GM04504 (cell line): ENCODE measurements around the gene HSPG2.
A peak's percentile ranks its signal among the peaks of the same experiment; 100 is the strongest.

Source experiments
- DNase-seq: peaks from one replicate; pipeline ENCODE4 v3.0.0-alpha.2; 2012; ENCODE audit warnings: low read depth

The HSPG2 gene

GRCh38 chr1:21861602-21862429 is 75.3 kb downstream of the HSPG2 start:
- peak; percentile 44 for DNase-seq

DNA sequence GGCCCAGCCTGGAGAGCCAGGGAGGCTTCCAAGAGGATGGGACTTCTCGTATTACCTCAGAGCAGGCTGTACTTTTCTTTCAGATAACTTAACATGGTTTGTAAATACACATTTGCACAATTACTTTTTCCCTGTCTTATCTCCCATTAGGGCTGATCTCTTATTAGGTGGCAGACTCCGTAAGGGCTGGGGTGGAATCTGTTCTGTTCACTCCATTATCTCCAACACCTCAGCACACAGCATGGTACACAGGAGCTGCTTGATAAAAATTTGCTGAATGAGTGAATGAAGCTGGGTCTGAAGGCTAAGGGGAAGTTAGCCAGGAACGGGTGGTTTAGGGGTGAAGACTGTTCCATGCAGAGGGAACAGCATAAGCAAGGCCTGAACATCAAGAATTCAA is 76.1 kb downstream of the HSPG2 start:
- no peak for DNase-seq

GRCh38 chr1:21859669-21860179 is 77.4 kb downstream of the HSPG2 start:
- no peak for DNase-seq

GRCh38 chr1:21857840-21858670 is 79.1 kb downstream of the HSPG2 start:
- no peak for DNase-seq

GRCh38 chr1:21857142-21857839 is 79.8 kb downstream of the HSPG2 start:
- peak; percentile 9 for DNase-seq

GRCh38 chr1:21855257-21856096 is 81.6 kb downstream of the HSPG2 start:
- no peak for DNase-seq

GRCh38 chr1:21854751-21855131 is 82.4 kb downstream of the HSPG2 start:
- DNase-seq, result no peak

DNA sequence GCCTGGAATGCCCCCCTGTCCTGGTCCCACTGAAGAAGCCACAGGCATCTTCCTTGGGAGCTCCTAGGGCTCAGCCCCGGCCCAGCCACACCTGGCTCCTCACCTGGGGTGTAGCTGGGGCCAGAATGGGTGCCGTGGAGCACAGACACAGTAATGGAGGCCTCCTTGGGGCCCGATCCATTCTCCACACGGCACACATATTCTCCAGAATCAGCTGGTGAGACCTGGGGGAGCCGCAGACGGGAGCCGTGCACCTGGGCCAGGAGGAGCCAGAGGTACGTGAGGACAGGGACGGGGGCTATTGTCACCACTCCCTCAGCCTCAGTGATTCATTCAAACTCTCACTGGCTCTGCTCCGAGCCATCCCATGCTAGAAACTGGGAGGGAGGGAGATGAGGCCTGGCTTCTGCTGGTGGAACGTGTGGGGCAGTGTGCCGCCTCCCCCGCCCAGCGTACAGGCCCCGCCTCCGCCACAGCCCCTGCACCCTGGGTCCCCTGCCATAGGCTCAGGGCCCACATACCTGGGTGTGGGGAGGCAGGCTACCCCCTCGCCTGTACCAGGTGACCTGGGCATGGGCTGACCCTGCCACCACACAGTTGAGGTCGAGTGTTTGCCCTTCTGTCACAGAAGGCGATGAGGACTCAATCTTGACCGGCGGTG is 82.9 kb downstream of the HSPG2 start:
- DNase-seq, result no peak

GRCh38 chr1:21853131-21853427 is 84.0 kb downstream of the HSPG2 start:
- no peak for DNase-seq

- DNase-seq, result no peak
Measured at GRCh38 chr1:21852282-21853130, 84.6 kb downstream of the HSPG2 start.

DNA sequence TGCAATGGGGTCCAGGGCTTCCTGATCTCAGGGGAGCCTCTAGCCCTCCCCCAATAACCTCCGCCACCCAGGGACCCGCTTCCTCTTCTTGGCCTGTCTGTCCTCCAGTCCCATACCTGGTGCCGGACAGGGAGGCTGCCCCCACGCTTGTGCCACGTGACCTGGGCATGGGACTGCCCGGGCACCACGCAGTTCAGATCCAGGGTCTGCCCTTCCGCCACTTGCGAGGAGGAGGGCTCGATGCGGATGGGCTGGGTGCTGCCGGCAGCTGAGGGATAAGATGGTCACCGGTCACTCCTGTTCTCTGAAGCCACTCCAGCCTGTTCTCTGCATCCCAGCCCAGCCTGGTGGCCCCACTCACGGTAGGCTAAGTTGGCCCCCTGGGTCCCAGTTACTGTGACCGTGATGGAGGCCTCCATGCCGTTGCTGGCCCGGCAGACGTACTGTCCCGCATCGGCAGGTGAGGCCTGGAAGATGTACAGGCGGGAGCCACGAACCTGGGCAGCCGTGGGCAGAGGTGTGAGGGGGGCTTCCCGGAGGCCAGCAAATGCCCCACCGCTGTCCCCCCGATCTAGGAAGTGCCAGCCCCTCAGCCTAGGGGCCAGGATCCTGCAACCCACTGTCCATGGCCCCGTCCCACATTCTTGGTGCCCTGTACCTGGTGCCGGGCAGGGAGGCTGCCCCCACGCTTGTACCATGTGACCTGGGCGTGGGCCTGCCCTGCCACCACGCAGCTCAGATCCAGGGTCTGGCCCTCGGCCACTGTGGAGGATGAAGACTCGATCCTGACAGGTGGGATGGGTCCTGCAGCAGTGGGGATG is 85.5 kb downstream of the HSPG2 start:
- DNase-seq, result no peak

DNA sequence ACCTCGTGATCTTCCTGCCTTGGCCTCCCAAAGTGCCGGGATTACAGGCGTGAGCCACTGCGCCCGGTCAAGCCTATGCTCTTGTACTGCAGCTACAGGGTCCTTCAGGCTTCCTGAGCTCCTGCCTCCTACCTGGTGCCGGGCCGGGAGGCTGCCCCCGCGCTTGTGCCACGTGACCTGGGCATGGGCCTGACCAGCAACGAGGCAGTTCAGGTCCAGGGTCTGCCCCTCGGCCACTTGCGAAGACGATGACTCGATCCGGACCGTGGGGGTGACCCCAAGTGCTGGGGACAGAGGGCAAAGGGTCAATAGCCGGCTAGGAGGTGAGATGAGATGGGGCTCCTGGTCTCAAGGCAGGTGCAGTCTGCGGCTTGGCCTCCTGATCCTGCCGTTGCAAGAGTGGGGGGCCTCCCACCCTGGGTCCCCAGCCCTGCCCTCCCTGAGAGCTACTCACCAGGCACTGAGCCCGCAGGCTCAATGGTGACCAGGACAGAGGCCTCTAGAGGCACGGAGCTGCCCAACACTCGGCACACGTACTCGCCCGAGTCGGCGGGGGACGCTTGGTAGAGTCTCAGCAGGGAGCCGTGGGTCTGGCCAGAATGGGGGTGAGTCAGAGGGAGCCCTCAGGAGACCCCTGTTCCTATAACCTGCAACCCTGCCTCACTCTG is 87.1 kb downstream of the HSPG2 start:
- no peak for DNase-seq

GRCh38 chr1:21848524-21849174 is 88.5 kb downstream of the HSPG2 start:
- no peak for DNase-seq

DNA sequence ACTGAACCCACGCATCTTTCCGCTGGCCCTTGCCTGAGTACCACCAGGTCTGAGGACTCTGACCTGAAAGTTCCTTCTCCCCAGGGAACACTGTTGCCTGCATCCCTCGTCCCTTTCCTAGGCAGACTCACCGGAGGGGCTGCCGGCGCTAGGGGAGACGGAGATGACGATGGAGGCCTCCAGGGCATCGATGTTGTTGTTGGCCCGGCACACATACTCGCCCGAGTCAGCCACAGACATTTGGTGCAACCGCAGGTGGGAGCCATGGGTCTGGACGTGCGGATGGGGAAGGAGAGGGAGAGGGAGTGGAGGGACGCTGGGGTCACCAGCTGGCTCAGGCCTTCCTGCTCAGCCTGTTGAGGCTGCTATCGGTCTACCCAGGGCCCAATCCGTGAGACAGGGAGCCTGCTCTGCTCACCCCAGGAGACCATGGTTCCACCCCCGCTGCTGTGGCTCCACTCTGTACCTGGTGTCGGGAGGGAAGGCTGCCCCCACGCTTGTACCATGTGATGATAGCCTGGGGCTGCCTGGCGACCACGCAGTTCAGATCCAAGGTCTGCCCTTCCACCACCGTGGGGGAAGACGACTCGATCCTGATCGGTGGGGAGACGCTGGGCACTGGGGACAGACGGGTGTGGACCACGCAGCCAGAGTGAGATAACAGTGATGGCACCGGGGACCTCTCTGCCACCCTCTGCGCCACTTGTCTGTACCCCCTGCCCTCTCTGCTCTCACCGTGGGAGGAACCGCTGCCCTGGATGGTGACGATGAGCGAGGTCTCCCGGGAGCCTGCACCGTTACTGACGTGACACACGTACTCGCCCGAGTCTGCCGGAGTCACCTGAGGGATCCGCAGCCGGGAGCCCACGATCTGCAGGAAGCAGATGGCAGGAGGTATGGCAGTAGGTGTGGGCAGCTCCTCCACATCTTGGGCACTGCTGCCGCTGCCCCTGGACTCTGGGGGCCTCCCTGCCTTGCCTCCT is 89.6 kb downstream of the HSPG2 start:
- DNase-seq, result no peak

DNA sequence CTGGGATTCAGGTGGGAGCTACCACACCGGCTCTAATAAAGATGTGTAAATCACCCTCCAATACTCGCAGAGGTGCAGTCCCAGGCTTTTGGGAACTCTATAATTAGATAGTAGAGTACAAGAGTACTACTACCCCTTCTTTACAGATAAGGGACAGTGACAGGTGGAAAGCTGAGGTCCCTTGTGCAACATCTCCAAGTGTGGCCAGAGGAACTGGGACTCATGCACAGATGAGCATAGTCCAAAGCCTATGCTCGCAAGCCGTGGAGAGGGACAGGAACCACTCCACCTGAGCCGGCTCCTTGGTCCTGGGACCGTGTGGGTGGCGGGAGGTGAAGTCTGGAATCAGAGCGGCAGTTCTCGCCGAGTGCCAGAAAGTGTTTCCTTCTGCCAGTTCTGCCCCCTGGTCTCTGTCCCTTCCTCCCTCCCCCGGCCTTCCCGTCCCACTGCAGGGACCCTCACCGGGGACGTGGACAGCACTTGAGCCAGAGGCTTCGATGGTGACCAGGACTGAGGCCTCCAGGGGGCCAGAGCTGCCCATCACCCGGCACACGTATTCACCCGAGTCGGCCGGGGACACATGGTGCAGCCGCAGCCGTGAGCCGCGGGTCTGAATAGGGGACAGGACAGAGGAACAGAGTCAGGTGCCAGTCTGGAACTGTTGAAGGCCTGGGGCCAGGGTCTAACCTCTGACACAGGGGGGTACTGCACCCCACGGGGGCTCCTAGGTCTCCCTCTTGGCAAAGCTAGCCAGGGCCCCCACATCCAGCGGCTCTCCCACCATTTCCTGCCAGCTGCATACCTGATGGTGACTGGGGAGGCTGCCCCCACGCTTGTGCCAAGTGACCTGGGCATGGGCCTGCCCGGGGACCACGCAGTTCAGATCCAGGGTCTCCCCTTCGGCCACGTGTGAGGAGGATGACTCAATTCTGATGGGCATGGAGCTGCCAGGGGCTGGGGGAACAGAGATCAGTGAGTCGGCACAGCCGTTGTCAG is 91.2 kb downstream of the HSPG2 start:
- no peak for DNase-seq

- DNase-seq, result no peak
Measured at GRCh38 chr1:21843996-21844395, 93.1 kb downstream of the HSPG2 start.
